H9 (cell line): ENCODE measurements around the gene TCF20. TPM values are rescaled to one million over a fixed set of nuclear protein-coding genes. Genes with fewer than 3 reads are reported as not detected.

Source experiments
- DNase-seq: peaks from one replicate; pipeline ENCODE4 v3.0.0-alpha.2; 2017
- H2AFZ ChIP-seq: one replicate; pipeline ENCODE4 v1.6.1; 2013; ENCODE audit warnings: mild to moderate bottlenecking, low read length, control low read depth, moderate library complexity
- H2AK5ac ChIP-seq: 2 replicates; pipeline ENCODE4 v1.6.1; 2013; ENCODE audit warnings: low read length, control low read depth, mixed read lengths; ENCODE audit not compliant: insufficient read length
- H2BK120ac ChIP-seq: one replicate; pipeline ENCODE4 v1.6.1; 2013; ENCODE audit warnings: low read depth, mild to moderate bottlenecking, low read length, control low read depth, inconsistent platforms; ENCODE audit not compliant: poor library complexity, severe bottlenecking
- H2BK12ac ChIP-seq: 2 replicates; pipeline ENCODE4 v1.6.1; 2013; ENCODE audit warnings: low read length, control low read depth, mixed read lengths, low read depth; ENCODE audit not compliant: insufficient read length
- H2BK15ac ChIP-seq: 2 replicates; pipeline ENCODE4 v1.6.1; 2013; ENCODE audit warnings: low read depth, low read length, control low read depth
- H2BK20ac ChIP-seq: one replicate; pipeline ENCODE4 v1.6.1; 2013; ENCODE audit warnings: low read depth, mild to moderate bottlenecking, low read length, control low read depth, inconsistent platforms; ENCODE audit not compliant: poor library complexity, severe bottlenecking
- H2BK5ac ChIP-seq: 2 replicates; pipeline ENCODE4 v1.6.1; 2013; ENCODE audit warnings: low read length, control low read depth, mixed read lengths; ENCODE audit not compliant: insufficient read length
- H3K14ac ChIP-seq: 2 replicates; pipeline ENCODE4 v1.6.1; 2013; ENCODE audit warnings: low read length, control low read depth; ENCODE audit not compliant: insufficient read depth
- H3K18ac ChIP-seq: 2 replicates; pipeline ENCODE4 v1.6.1; 2013; ENCODE audit warnings: low read depth, mild to moderate bottlenecking, mixed read lengths, low read length, control low read depth; ENCODE audit not compliant: insufficient read length
- H3K23ac ChIP-seq: 2 replicates; pipeline ENCODE4 v1.6.1; 2013; ENCODE audit warnings: low read length, control low read depth, mixed read lengths, low read depth; ENCODE audit not compliant: insufficient read length
- H3K23me2 ChIP-seq: 2 replicates; pipeline ENCODE4 v1.6.1; 2013; ENCODE audit warnings: low read depth, mild to moderate bottlenecking, mixed read lengths, low read length, control low read depth; ENCODE audit not compliant: insufficient read length, poor library complexity, severe bottlenecking
- H3K27ac ChIP-seq: 2 replicates; pipeline ENCODE4 v1.5.1; 2013; ENCODE audit warnings: low read length, control low read depth, mixed read lengths, low read depth; ENCODE audit not compliant: insufficient read length
- H3K27me3 ChIP-seq: 2 replicates; pipeline ENCODE4 v1.6.1; 2013; ENCODE audit warnings: low read length, control low read depth, inconsistent platforms; ENCODE audit not compliant: insufficient read depth
- H3K4ac ChIP-seq: 2 replicates; pipeline ENCODE4 v1.6.1; 2013; ENCODE audit warnings: low read depth, mild to moderate bottlenecking, control low read depth, inconsistent platforms, low read length, moderate library complexity
- H3K4me1 ChIP-seq: 2 replicates; pipeline ENCODE4 v1.6.1; 2013; ENCODE audit warnings: low read length, control low read depth, inconsistent platforms; ENCODE audit not compliant: insufficient read depth
- H3K4me2 ChIP-seq: 2 replicates; pipeline ENCODE4 v1.6.1; 2013; ENCODE audit warnings: low read length, control low read depth, mixed read lengths; ENCODE audit not compliant: insufficient read length, insufficient read depth
- H3K56ac ChIP-seq: 2 replicates; pipeline ENCODE4 v1.6.1; 2013; ENCODE audit warnings: low read depth, mild to moderate bottlenecking, mixed read lengths, low read length, control low read depth; ENCODE audit not compliant: insufficient read length
- H3K79me1 ChIP-seq: 2 replicates; pipeline ENCODE4 v1.6.1; 2013; ENCODE audit warnings: low read depth, mild to moderate bottlenecking, moderate library complexity, low read length, control low read depth, inconsistent platforms; ENCODE audit not compliant: insufficient read depth, poor library complexity, severe bottlenecking
- H3K79me2 ChIP-seq: 2 replicates; pipeline ENCODE4 v1.6.1; 2013; ENCODE audit warnings: low read length, control low read depth, inconsistent platforms; ENCODE audit not compliant: insufficient read depth
- H3K9ac ChIP-seq: 2 replicates; pipeline ENCODE4 v1.6.1; 2013; ENCODE audit warnings: low read length, control low read depth, mixed read lengths; ENCODE audit not compliant: insufficient read length; ENCODE audit errors: extremely low read depth
- H3K9me3 ChIP-seq: one replicate; pipeline ENCODE4 v1.6.1; 2013; ENCODE audit warnings: low read depth, low read length, inconsistent platforms; ENCODE audit not compliant: control insufficient read depth
- H3T11ph ChIP-seq: one replicate; pipeline ENCODE4 v1.6.1; 2013; ENCODE audit warnings: mild to moderate bottlenecking, low read length, control low read depth, inconsistent platforms
- H4K20me1 ChIP-seq: one replicate; pipeline ENCODE4 v1.6.1; 2013; ENCODE audit not compliant: control insufficient read depth, insufficient read length, insufficient read depth
- H4K5ac ChIP-seq: 2 replicates; pipeline ENCODE4 v1.6.1; 2013; ENCODE audit warnings: low read depth, mild to moderate bottlenecking, mixed read lengths, low read length, control low read depth; ENCODE audit not compliant: insufficient read length
- H4K8ac ChIP-seq: replicated peaks from 2 replicates; pipeline ENCODE4 v1.6.1; 2013; ENCODE audit warnings: low read length, control low read depth, mixed read lengths, low read depth; ENCODE audit not compliant: insufficient read length
- H4K91ac ChIP-seq: 2 replicates; pipeline ENCODE4 v1.6.1; 2013; ENCODE audit warnings: low read depth, mild to moderate bottlenecking, moderate library complexity, mixed read lengths, low read length, control low read depth; ENCODE audit not compliant: insufficient read length
- H3K27ac Mint-ChIP-seq, 3 experiments: 2 replicates in 2 of 3; 3 replicates in 1 of 3; pipeline ENCODE4 v1.8.0; 2020 to 2021; ENCODE audit warnings: mixed read lengths in 3 of 3, mild to moderate bottlenecking in 1 of 3, moderate library complexity in 1 of 3
- H3K27me3 Mint-ChIP-seq: 2 replicates; pipeline ENCODE4 v1.8.0; 2021; ENCODE audit warnings: low read depth, mild to moderate bottlenecking, moderate library complexity, mixed read lengths
- H3K36me3 Mint-ChIP-seq, 3 experiments: 2 replicates in 2 of 3; 3 replicates in 1 of 3; pipeline ENCODE4 v1.8.0; 2020 to 2021; ENCODE audit warnings: low read depth in 3 of 3, mixed read lengths in 3 of 3; ENCODE audit not compliant: insufficient read depth in 1 of 3
- H3K4me1 Mint-ChIP-seq, 2 experiments: 2 replicates each; pipeline ENCODE4 v1.8.0; 2020; ENCODE audit warnings: mixed read lengths in 2 of 2
- H3K4me3 Mint-ChIP-seq, 2 experiments: 2 replicates in 1 of 2; 3 replicates in 1 of 2; pipeline ENCODE4 v1.8.0; 2020 to 2021; ENCODE audit warnings: mild to moderate bottlenecking in 2 of 2, mixed read lengths in 2 of 2, moderate library complexity in 1 of 2
- H3K9me3 Mint-ChIP-seq, 2 experiments: 2 replicates in 1 of 2; 3 replicates in 1 of 2; pipeline ENCODE4 v1.8.0; 2020; ENCODE audit warnings: mild to moderate bottlenecking in 2 of 2, mixed read lengths in 2 of 2, moderate library complexity in 1 of 2
- CTCF ChIP-seq: fragments of 200-600 bp; sonication (generic); conservative IDR thresholded peaks from 3 replicates; pipeline ENCODE4 v1.8.0; 2021; ENCODE audit warnings: antibody characterized with exemption, mild to moderate bottlenecking
- WGBS: extraction: QIAGEN DNeasy Blood & Tissue Kit; methylation state at CpG from one replicate; pipeline ENCODE4 v1.1.7; 2013; ENCODE audit warnings: missing lambda C conversion rate, low lambda C conversion rate, mixed read lengths; ENCODE audit not compliant: insufficient read length; ENCODE audit errors: extremely low coverage; 5-methylcytosine and 5-hydroxymethylcytosine counted together
- total RNA-seq: library from RNA; stranded (reverse); gene quantifications from 2 replicates; pipeline ENCODE4 v1.2.1, GENCODE V29; 2021

TCF20 gene
- total RNA-seq, 1 experiment from 2014 or later = 75.6 TPM

GRCh38 chr22:42287174-42287890 lies 16.9 kb upstream of the TCF20 start:
- no peak overlapping the region for H3K18ac ChIP-seq
- H4K8ac ChIP-seq = no peak overlapping the region
- peaks cover 13% of the 10 kb centered on the region; the same call in 1 of the 2 replicates for H3K27me3 ChIP-seq
- no peak overlapping the region for H2BK20ac ChIP-seq
- H3K27ac ChIP-seq = no peak overlapping the region
- H3K4me2 ChIP-seq = no peak overlapping the region
- no peak overlapping the region for H2AK5ac ChIP-seq
- no peaks in the 10 kb centered on the region for H3K79me2 ChIP-seq
- H2BK12ac ChIP-seq = no peak overlapping the region
- H3T11ph ChIP-seq = no peak overlapping the region
- Mint-ChIP-seq H3K4me3 (no peak overlapping the region), H3K4me1 (peaks cover 13 to 33% of the 10 kb centered on the region in 2 experiments), H3K27ac (no peak overlapping the region), H3K36me3 (no peaks in the 10 kb centered on the region), H3K9me3 (no peaks in the 10 kb centered on the region), H3K27me3 (peaks cover 64% of the 10 kb centered on the region)
- H3K9me3 ChIP-seq = no peaks in the 10 kb centered on the region
- H2AFZ ChIP-seq = no peak overlapping the region
- no peaks in the 10 kb centered on the region for H4K20me1 ChIP-seq
- DNase-seq = no peak
- no peak overlapping the region for H4K5ac ChIP-seq
- H3K14ac ChIP-seq = no peak overlapping the region
- no peak overlapping the region for H4K91ac ChIP-seq
- no peaks in the 10 kb centered on the region for H3K4me1 ChIP-seq
- H3K56ac ChIP-seq = no peak overlapping the region
- no CpG with 5 or more reads among the region's 8 CpGs for WGBS
- no peak overlapping the region for H3K23ac ChIP-seq
- H2BK15ac ChIP-seq = no peak overlapping the region
- H3K23me2 ChIP-seq = peaks cover 8% of the 10 kb centered on the region
- no peaks in the 10 kb centered on the region for H3K79me1 ChIP-seq
- H3K4ac ChIP-seq = no peak overlapping the region
- H3K9ac ChIP-seq = no peak overlapping the region
- H2BK120ac ChIP-seq = no peak overlapping the region
- no peak for TF ChIP-seq CTCF
- no peak overlapping the region for H2BK5ac ChIP-seq
